ENCODE results near the gene PLCB2.

PLCB2 gene

GRCh38 chr15:40320931-40321371 lies 13.2 kb upstream of the PLCB2 start:
- Histone ChIP-seq H3K4me3 (ENCODE audit: low read depth, low read length) (no peak overlapping the region), H3K9me3 (ENCODE audit: control insufficient read depth, insufficient read depth, low read depth, low read length) (no peaks in the 10 kb centered on the region), H3K36me3 (ENCODE audit: control insufficient read depth in 2 of 2, insufficient read depth in 1 of 2, low read length in 2 of 2) (peaks cover 0 to 4% of the 10 kb centered on the region in 2 experiments; a peak in 1 of 3 replicates), H3K27ac (ENCODE audit: extremely low read depth, low read depth, low read length) (no peak overlapping the region), H3K4me1 (ENCODE audit: control insufficient read depth, insufficient read depth, low read length) (peaks cover 13% of the 10 kb centered on the region; the same call in 1 of the 2 replicates)
- POLR2A ChIA-PET = no interaction called here
- CTCF ChIA-PET = interaction anchor here (0.6 to 5.2 kb wide), 16 partner anchors 9 to 429 kb away, joined by 3 to 64 read pairs (median 4); no protein-coding TSS in a partner anchor
- no peak for TF ChIP-seq ZNF707 (tag by site-specific recombination; IDR thresholded peaks at IDR 0.05)
- no peak for TF ChIP-seq ZNF341 (tag by site-specific recombination; IDR thresholded peaks at IDR 0.05; ENCODE audit: low read depth)
- no peak for TF ChIP-seq ZBTB49 (tag by site-specific recombination; IDR thresholded peaks at IDR 0.05; ENCODE audit: low read depth)
- no peak for TF ChIP-seq ZNF10 (tag by site-specific recombination; IDR thresholded peaks at IDR 0.05)
- no peak for TF ChIP-seq OSR2 (tag by site-specific recombination; IDR thresholded peaks at IDR 0.05)
- TF ChIP-seq ZSCAN18 (tag by site-specific recombination; IDR thresholded peaks at IDR 0.05) = no peak
- TF ChIP-seq MZF1 (tag by site-specific recombination; IDR thresholded peaks at IDR 0.05; ENCODE audit: borderline replicate concordance) = no peak
- no peak for TF ChIP-seq ZNF362 (tag by site-specific recombination; IDR thresholded peaks at IDR 0.05)
- TF ChIP-seq ZNF335 (tag by site-specific recombination; conservative IDR thresholded peaks at IDR 0.05) = no peak
- TF ChIP-seq REST (tag by site-specific recombination; IDR thresholded peaks at IDR 0.05) = no peak
- TF ChIP-seq ZNF626 (tag by site-specific recombination; IDR thresholded peaks at IDR 0.05) = no peak
- no peak for TF ChIP-seq ZNF670 (tag by site-specific recombination; IDR thresholded peaks at IDR 0.05; ENCODE audit: low read depth)
- no peak for TF ChIP-seq SP3 (tag by site-specific recombination; IDR thresholded peaks at IDR 0.05)
- no peak for TF ChIP-seq ZFP37 (tag by site-specific recombination; IDR thresholded peaks at IDR 0.05)
- no peak for TF ChIP-seq TCF7L2 (IDR thresholded peaks at IDR 0.05; ENCODE audit: borderline replicate concordance, low read depth, low read length)
- TF ChIP-seq ZNF555 (tag by site-specific recombination; conservative IDR thresholded peaks at IDR 0.05) = no peak
- no peak for TF ChIP-seq ZNF514 (tag by site-specific recombination; IDR thresholded peaks at IDR 0.05)
- no peak for TF ChIP-seq KLF10 (tag by site-specific recombination; IDR thresholded peaks at IDR 0.05)
- no peak for TF ChIP-seq ZNF274 (IDR thresholded peaks at IDR 0.05; ENCODE audit: low read length)
- no peak for TF ChIP-seq ZNF274 (tag by site-specific recombination; IDR thresholded peaks at IDR 0.05; ENCODE audit: borderline replicate concordance)
- TF ChIP-seq CTCF (tag by site-specific recombination; IDR thresholded peaks at IDR 0.05) = no peak
- TF ChIP-seq ZNF16 (tag by site-specific recombination; IDR thresholded peaks at IDR 0.05; ENCODE audit: low read depth) = no peak
- no peak for TF ChIP-seq ZXDB (tag by site-specific recombination; IDR thresholded peaks at IDR 0.05)
- no peak for TF ChIP-seq ZNF324 (tag by site-specific recombination; IDR thresholded peaks at IDR 0.05)
- no peak for TF ChIP-seq ELK4 (IDR thresholded peaks at IDR 0.05; ENCODE audit: borderline replicate concordance, low read depth, low read length)
- TF ChIP-seq ZNF354C (tag by site-specific recombination; IDR thresholded peaks at IDR 0.05; ENCODE audit: borderline replicate concordance, low read depth) = no peak
